CD4-positive, alpha-beta T cell treated with Interleukin-12 subunit alpha and Interleukin-12 subunit beta, for 1 hour (primary cell): Measurements from ENCODE around the gene FRY.
"Not testable (repeated sequence)": the region's sequence is repeated elsewhere in the genome, so short reads cannot be mapped to it uniquely, and the experiment has no call there.

Experiments
- DNase-seq: peaks from one replicate; pipeline ENCODE4 v3.0.0-alpha.2; 2020

The FRY gene

GRCh38 chr13:32031025-32031814 lies at the start of gene FRY:
Gene FRY (plus strand): TSS chr13:32031774. CDS start chr13:32031796, 22 bp downstream.
- peak; percentile 53 for DNase-seq

GRCh38 chr13:31982124-31982523 lies 49.5 kb upstream of the FRY start:
- no peak for DNase-seq

- DNase-seq: no peak
Measured at GRCh38 chr13:31982540-31982939, 49.0 kb upstream of the FRY start.

- DNase-seq: not testable (repeated sequence)
Measured at GRCh38 chr13:31983696-31984095, 47.9 kb upstream of the FRY start.

GRCh38 chr13:31984388-31984787 lies 47.2 kb upstream of the FRY start:
- DNase-seq: not testable (repeated sequence)

GRCh38 chr13:31986676-31987470 lies 44.7 kb upstream of the FRY start:
- no peak for DNase-seq

- no peak for DNase-seq
Measured at GRCh38 chr13:31987535-31988170, 43.9 kb upstream of the FRY start.

- not testable (repeated sequence) for DNase-seq
Measured at GRCh38 chr13:31994367-31994766, 37.2 kb upstream of the FRY start.

- DNase-seq: no peak
Measured at GRCh38 chr13:31996601-31997000, 35.0 kb upstream of the FRY start.

GRCh38 chr13:31997641-31998040 lies 33.9 kb upstream of the FRY start:
- no peak for DNase-seq

- DNase-seq: no peak
Measured at GRCh38 chr13:31998131-31998530, 33.4 kb upstream of the FRY start.

- DNase-seq: not testable (repeated sequence)
Measured at GRCh38 chr13:32000754-32001153, 30.8 kb upstream of the FRY start.

GRCh38 chr13:32001154-32001768 lies 30.3 kb upstream of the FRY start:
- peak; percentile 16 for DNase-seq

- DNase-seq: no peak
Measured at GRCh38 chr13:32001769-32002168, 29.8 kb upstream of the FRY start.

- no peak for DNase-seq
Measured at GRCh38 chr13:32002873-32003272, 28.7 kb upstream of the FRY start.

GRCh38 chr13:32007494-32007893 lies 24.1 kb upstream of the FRY start:
- no peak for DNase-seq

GRCh38 chr13:32008518-32009175 lies 22.9 kb upstream of the FRY start:
- DNase-seq: no peak

- no peak for DNase-seq
Measured at GRCh38 chr13:32009362-32009761, 22.2 kb upstream of the FRY start.

- DNase-seq: no peak
Measured at GRCh38 chr13:32010136-32010535, 21.4 kb upstream of the FRY start.

GRCh38 chr13:32011971-32012370 lies 19.6 kb upstream of the FRY start:
- DNase-seq: no peak

GRCh38 chr13:32013181-32013580 lies 18.4 kb upstream of the FRY start:
- no peak for DNase-seq

- no peak for DNase-seq
Measured at GRCh38 chr13:32016119-32016518, 15.5 kb upstream of the FRY start.

- no peak for DNase-seq
Measured at GRCh38 chr13:32016631-32017030, 14.9 kb upstream of the FRY start.
